GM18868 (cell line): ENCODE data around the gene CHD2.
"Not testable (repeated sequence)": the region's sequence is repeated elsewhere in the genome, so short reads cannot be mapped to it uniquely, and the experiment has no call there.

ENCODE experiments used
- ATAC-seq: cut with Tn5 transposase; IDR thresholded peaks from one replicate; pipeline ENCODE4 v1.9.1; 2021; ENCODE audit warnings: mild to moderate bottlenecking, moderate library complexity; ENCODE audit not compliant: unreplicated experiment

Gene CHD2

DNA sequence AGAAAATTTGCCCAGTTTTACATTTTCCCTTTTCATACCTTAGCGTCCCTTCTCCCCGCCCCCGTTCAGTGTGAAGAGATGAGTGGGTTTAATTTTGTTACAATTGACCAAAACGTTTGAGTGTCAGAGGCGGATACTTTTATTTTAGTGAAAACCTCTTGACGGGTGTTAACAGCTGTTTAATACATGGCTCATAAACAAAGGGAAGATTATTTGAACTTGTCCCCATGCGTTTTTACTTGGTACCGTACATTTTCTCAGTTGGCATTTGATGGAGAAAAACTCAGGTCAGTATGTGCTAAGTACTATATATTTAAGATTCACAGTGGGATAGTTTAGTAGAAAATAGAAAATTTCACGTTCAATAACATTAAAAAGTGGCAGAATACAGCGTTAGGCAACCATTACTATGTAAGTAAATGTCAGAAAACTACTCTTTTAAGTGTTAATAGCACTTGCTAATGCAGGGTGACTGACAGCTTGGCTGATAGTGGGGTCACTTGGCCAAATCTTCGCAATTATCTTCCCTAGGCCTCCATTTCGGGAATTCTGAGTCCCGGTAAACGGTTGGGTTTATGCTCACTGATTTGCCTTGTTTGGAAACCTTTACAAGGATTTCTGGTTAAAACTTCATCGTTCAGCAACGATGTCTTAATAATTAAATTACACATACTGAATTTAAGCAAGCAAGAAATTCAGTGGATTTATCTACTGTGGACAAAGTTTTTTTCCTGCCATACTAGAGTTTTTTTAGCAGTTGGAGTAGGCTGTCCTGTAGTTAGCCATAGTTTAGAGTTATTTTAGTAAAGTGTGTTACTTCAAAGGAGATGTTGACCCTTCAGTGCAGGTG, 4.8 kb downstream of the CHD2 start:
- no peak for ATAC-seq

GRCh38 chr15:92906020-92906419, 5.9 kb downstream of the CHD2 start:
- ATAC-seq, result no peak

GRCh38 chr15:92906563-92907081, 6.5 kb downstream of the CHD2 start:
- ATAC-seq, result peak; percentile 47

DNA sequence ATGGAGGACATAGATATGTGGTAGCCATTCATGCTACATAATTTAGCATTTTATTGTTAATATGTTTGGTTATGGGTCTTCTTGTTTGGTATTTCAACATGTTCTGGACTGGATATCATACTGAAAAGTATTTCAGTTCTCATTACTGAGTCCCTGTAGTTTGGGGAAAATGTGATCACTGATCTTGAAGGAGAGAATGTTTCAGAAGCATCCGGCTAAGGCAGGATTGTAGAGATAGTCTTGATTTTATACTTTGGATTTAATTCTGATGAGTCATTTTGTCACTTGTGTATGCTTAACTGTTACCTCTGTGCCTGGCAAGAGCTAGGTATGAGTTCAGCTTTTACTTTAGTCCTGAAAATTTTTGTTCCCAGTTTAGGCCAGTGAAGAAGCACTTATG, 7.1 kb downstream of the CHD2 start:
- ATAC-seq, result no peak

GRCh38 chr15:92907896-92908712, 8.0 kb downstream of the CHD2 start:
- no peak for ATAC-seq

- ATAC-seq, result no peak
Measured at GRCh38 chr15:92908713-92909057, 8.6 kb downstream of the CHD2 start.

GRCh38 chr15:92909136-92909781, 9.1 kb downstream of the CHD2 start:
- ATAC-seq, result no peak

- no peak for ATAC-seq
Measured at GRCh38 chr15:92910451-92910850, 10.3 kb downstream of the CHD2 start.

DNA sequence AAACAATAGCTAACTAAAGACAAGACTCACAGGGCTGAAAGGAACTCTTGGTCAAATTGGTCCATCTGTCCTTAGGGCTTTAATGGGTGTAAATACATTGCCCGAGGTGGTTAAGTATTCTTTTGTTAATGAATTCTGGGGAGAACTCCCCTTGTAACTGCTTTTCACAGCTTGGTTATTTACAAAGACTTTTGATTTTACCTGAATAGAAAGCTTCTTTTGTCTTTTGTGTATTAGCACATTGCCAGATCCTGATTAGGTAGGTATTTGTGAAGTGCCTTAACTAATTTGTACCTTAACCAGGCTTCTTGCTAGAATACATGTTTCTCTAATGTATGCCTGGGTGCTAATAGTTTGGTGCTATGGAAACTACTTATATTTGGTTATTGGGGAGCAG, 14.0 kb downstream of the CHD2 start:
- ATAC-seq, result no peak

DNA sequence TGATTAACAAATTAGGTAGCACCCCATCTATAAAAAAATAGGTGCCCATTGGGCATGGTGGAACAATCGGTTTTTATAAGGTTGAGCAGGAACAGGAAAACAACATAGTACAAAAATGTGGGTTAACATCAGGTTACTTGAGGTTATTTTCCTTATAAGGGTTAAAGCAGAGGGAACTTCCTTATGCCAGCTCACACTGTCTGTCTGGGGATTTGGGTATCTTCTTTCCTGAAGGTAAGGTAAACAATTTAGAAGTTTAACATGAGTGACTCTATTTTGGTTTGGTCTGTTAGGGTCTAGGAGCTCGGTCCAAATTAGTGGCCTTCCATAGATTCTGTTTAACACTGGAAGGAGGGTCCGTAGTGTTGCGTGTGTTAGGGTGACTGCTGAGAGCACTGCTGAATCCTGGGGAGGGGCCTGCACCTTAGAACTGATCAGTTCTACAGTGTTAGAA, 14.7 kb downstream of the CHD2 start:
- peak; percentile 54 for ATAC-seq

DNA sequence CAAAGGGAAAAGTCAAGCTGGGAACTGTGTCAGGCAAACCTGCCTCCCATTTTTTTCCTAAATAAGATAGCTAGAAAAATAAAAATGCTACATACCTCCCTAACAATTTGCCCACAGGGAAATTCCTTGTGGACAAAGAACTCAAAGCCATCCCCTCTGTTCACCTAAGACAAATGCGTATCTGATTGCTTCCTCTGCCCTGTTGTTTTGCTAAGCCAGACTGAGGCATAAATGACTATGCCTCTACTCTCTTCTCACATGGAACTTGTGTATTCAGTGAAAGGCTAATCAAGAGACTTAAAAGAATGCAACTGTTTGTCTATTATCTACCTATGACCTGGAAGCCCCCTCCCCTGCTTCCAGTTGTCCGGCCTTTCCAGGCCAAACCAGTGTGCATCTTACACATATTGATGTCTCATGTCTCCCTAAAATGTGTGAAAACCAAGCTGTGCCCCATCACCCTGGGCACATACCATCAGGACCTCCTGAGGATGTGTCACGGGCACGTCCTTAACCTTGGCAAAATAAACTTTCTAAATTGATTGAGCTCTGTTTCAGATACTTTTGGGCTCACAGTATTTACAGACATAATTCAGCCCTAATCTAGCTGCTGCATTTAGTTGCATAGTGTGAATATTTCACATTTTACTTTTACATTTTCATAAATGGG, 15.8 kb downstream of the CHD2 start:
- ATAC-seq, result no peak

DNA sequence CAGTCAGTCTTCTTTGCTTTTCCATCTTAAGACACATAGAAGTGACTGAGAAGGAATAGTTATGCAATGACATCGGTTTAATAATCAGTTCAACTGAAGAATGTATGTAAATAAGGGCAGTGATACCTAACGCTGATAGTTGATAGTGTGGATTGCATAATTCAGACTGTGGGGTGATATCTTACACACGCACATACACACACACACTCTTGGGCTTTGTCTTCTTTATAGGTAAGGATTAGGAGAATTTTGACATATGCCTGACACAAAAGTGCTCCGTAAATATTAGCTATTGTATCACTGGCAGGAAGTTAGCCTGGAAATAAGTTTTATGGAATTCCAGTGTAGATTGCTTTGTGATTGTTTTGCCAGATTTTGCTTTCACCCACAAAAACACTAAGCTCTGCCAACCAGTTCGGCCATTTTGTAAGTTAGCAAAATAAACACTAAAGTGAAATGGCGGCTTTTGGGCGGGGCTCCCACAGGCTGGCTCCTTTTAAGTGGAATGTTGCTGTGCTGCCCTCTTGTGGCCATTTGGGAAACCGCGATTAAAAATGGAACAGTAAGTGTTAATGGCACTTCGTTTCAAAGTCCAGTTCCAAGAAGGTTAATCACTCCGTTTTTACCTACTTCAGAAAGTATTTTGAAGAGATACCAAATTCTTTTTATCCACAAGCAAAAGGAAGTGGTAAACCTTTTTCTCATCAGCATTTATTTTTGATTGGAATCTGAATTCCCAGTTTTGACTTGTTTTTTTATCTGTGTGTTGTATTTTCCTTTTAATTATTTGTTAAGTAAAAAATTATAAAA, 17.7 kb downstream of the CHD2 start:
- ATAC-seq, result peak; percentile 34

DNA sequence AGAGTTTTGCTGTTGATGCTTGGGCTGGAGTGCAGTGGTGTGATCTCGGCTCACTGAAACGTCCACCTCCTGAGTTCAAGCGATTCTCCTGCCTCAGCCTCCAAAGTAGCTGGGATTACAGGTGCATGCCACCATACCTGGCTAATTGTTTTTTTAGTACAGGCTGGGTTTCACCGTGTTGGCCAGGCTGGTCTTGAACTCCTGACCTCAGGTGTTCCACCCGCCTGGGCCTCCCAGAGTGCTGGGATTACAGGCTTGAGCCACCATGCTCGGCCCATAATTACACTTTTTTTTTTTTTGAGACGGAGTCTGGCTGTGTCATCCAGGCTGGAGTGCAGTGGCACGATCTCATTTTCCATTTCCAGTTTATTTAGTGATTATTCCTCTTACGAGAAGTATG, 18.8 kb downstream of the CHD2 start:
- ATAC-seq, result not testable (repeated sequence)

- no peak for ATAC-seq
Measured at GRCh38 chr15:92920595-92921161, 20.6 kb downstream of the CHD2 start.

DNA sequence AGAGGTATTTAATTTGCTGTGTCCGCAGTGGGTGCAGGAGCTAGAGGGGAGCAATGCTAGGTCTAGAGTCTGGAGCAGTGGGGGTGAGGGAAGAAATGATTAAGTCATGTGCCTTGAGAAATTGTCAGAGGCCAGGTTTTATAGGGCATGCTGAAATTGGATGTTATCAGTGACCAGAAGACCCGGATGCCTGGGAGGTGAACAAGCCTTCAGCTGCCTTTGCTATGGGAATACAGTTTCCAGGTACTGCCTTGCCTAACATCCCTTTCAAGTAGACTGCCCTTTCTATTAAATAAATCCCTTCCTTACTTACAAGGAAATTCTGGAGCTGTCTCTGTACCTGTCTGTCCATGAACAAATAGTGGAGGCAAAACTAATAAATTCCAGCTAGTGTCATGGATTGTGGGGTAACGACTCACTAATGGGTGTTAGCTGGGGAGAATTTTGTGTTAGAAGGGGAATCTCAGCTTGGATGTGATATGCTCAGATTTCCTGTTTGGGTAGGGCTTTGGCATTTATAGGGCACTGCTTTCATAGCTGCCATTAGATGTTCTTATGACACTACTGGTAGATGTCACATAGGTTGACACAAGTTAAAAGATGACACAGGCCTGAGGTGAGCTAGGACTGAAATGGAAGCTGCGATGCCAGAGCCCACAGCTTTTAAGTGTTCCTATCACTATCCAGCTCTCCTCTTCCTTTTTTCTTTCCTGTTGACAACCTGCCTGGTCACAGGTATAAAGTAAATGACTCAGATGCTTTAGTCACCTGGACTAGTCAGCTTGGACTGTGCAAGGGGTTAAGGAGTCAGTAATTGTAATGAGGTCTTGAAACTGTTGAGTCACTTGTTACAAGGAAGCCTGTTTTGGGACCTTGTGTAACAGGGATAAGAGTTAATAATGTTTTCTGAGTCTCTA, 21.3 kb downstream of the CHD2 start:
- no peak for ATAC-seq

- peak; percentile 88 for ATAC-seq
Measured at GRCh38 chr15:92922418-92923002, 22.4 kb downstream of the CHD2 start.

DNA sequence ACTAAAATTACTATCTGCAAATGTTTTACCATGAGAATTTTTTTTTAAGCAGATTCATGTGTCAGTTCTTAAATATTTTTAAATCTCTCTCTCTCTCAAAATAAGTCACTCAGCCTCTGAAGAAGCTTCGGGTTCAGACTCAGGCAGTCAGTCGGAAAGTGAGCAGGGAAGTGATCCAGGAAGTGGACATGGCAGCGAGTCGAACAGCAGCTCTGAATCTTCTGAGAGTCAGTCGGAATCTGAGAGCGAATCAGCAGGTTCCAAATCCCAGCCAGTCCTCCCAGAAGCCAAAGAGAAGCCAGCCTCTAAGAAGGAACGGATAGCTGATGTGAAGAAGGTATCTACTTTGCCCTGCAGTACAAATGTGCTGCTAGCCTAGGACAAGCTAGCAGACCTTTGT, 24.1 kb downstream of the CHD2 start:
- no peak for ATAC-seq

DNA sequence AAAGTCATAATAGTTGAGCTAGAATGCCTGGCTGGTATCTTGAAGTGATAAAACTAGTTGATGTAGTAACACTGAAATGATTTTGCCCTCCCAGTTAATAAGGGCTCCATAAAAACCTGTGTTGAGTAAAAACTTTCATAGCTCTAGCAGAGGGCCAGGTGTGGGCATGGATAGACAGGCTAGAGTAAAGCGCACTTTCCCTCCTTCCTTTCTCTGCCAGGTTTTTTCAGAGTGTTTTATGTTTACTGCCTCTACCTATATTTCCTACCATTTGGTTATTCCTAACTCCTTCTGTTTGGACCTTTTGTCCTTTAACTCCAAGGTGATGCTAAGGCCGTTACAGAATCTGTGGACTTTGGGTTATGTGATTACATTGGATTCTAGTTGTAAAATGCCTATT, 25.3 kb downstream of the CHD2 start:
- ATAC-seq, result no peak
